HG03439 (cell line): ENCODE data around the gene ACTL8.

Experiments used
- ATAC-seq: cut with Tn5 transposase; IDR thresholded peaks from one replicate; pipeline ENCODE4 v1.9.1; 2021; ENCODE audit warnings: mild to moderate bottlenecking, moderate library complexity; ENCODE audit not compliant: unreplicated experiment

Gene ACTL8

DNA sequence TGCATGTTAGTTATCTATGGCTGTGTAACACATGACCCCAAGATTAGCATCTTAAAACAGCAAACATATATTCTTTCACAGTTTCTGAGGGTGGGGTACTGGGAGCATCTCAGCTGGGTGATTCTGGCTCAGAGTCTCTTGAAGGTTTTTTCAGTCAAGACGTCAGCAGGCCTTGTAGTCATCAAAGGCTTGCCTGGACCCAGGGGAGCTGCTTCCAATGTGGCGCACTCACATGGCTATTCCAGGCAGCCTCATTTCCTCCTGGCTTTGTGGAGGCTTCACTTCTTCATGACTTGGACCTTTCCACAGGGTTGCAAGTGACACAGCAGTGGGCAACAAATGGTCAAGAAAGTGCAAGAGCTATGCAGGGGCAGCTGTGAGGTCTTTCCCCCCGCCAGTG lies 114.7 kb downstream of the ACTL8 start:
- no peak for ATAC-seq

DNA sequence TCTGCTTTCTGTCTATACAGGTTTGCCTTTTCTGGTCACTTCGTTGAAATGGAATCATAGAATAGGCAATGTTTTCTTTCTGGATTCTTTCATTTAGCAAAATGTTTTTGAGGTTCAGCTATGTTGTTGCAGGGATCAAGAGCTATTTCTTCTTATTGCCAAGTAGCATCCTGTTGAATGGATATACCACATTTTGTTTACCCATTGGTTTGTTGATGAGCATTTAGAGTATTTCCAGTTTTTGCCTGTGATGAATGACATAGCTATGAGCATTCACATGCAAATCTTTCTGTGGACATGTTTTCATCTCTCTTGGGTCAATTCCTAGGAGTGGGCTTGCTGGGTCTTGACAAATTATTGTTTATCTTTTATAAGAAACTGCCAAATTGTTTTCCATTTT lies 115.5 kb downstream of the ACTL8 start:
- ATAC-seq, result no peak

DNA sequence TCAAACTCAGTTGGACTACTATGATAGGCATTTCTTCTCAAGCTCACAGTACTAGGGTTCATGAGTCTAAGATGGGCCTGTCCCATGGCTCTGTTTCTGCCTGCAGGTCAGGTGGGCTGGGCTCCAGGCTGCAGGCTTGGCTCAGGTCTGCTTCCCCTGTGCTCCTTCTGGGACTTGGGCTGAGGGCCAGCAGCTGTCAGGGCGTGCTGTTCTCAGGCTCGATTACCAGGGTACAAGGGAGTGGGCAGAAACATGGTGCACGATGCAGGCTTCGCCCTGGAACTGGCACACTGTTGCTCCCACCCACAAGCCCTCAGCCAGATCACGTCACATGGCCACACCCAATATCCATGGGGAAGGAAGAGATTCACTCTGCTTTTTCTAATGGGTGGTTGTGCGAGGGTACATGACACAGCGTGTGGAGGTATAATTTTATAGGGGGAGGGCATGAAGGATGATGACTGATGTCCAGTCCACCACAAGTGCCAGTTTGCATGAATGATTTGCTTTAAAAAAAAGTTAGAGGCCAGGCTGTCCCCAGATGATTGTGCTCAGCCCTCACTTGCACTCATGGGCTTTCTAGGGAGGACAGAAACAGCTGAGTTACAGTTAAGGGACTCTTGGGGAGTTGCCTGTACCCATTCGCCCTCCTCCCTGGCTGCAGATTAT lies 118.0 kb downstream of the ACTL8 start:
- no peak for ATAC-seq

DNA sequence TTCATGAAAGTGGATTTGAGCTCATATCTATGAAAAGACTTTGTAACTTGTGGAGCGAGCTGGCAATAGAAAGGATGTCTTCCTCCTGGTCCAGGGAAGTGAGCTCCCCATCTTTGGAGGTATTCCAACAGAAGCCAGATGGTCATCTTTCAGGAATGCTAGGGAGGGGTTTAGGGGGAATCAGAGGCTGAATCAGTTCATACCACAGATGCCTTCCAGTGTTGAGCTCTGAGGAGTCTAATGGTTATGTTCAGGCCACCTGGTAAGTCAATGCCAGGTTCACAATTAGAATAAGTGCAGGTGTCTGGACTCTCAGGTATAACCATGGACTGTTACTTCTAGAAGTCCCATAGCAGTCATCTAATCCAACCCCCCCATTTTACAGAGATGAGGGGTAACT lies 119.1 kb downstream of the ACTL8 start:
- no peak for ATAC-seq

DNA sequence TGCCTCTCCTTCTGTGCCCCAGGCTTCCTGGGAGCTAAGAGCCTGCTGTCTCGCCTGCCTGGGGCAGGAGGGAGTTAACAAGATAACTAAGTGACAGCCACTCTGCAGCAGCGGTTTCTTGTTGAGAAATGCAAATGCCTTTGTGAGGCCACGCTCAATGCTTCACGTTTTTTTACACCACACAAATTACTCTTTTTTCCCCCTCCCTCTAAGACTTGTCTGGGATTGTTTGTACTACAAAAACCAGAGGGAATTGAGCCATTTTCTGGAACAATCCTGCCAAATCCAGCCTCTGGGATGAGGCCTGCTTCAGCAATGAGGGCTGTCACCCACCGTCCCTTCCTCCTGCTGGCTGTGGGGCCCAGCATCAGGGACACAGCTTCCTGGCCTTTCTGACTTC lies 119.6 kb downstream of the ACTL8 start:
- no peak for ATAC-seq

DNA sequence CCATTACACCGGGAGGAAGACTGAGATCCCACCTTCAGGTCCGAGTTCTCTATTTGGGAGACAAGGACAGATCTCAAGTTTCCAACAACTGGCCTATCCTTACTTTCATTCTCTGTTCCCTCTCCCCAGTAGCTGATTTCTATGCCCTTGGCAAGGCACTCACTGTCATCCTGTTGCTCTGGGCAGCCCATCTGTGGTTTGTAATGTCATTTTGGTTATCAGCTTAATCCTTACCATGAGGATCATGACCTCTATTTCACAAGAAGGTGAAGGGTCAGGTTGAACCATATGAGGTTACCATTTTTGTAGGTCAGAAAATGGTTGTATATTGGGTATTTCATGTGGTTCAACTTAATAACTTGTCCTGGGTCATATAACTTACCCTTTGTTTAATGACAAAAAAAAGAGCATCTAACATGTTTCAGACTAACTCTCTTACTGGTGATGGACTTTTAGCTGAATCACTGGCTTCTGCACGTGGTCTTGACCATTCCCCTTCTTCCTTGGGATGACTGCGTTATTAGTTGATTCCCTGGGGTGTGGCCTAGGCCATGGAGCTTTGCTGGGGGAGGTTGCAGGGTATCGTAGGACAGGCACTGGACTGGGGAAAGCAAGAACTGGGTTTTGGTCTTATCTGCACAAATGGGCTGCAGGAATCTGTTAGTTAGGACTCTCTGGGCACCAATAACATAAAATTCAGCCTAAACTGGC lies 120.2 kb downstream of the ACTL8 start:
- no peak for ATAC-seq

DNA sequence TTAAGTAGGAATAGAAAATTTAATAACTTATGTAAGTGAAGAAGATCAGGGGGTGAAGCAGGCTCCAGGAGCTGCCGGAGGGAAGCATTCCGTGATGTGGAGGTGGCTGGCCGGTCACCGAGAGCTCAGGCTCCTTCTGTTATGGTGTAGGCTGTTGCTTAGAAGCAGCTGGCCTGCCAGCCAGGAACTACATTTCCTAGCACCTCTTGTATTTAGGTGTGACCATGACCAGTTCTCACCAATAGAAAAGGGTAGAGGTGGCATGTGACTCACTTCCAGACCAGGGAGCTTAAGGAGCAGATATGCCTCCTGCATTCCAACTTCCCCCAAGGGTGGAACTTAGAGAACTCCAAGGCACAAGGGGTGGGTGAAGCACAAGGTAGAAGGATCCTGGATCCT lies 120.7 kb downstream of the ACTL8 start:
- ATAC-seq, result no peak
